SK-N-MC (cell line): Measurements from ENCODE around the gene ALKBH4.

Source experiments
- EZH2 ChIP-seq: fragments of 200-600 bp; sonication (generic); IDR thresholded peaks from one replicate; pipeline ENCODE4 v1.6.1; 2017; ENCODE audit warnings: antibody characterized with exemption
- FOXP2 ChIP-seq: optimal IDR thresholded peaks from 2 replicates; pipeline ENCODE3; 2011; ENCODE audit warnings: mild to moderate bottlenecking, moderate library complexity; ENCODE audit not compliant: insufficient read depth; ENCODE audit errors: extremely low read length, control extremely low read depth
- POLR2AphosphoS5 ChIP-seq: IDR thresholded peaks from 2 replicates; pipeline ENCODE4 v1.6.1; 2012; ENCODE audit warnings: mild to moderate bottlenecking, low read depth, low read length, borderline replicate concordance

- TF ChIP-seq POLR2AphosphoS5 (no peak), EZH2 (no peak), FOXP2 (no peak)
These were observed 32.9 kb downstream of the ALKBH4 start for GRCh38 chr7:102431617-102432298.
